ENCODE measurements around the gene TTLL11.

TTLL11 gene

GRCh38 chr9:121887553-121888437 is 205.3 kb downstream of the TTLL11 start:
- H3K9me3 Mint-ChIP-seq, result no peaks in the 10 kb centered on the region
- H3K36me3 Mint-ChIP-seq, result no peaks in the 10 kb centered on the region
- no peak overlapping the region for H3K4me3 Mint-ChIP-seq
- no peaks in the 10 kb centered on the region for H3K27me3 Mint-ChIP-seq
- peaks cover 7% of the 10 kb centered on the region for H3K4me1 Mint-ChIP-seq
- no peak for ATAC-seq
- no peak overlapping the region for H3K27ac Mint-ChIP-seq

- H3K27me3 Mint-ChIP-seq, result no peaks in the 10 kb centered on the region
- no peak overlapping the region for H3K4me3 Mint-ChIP-seq
- H3K4me1 Mint-ChIP-seq, result peaks cover 7% of the 10 kb centered on the region
- H3K36me3 Mint-ChIP-seq, result no peaks in the 10 kb centered on the region
- no peak for ATAC-seq
- H3K9me3 Mint-ChIP-seq, result no peaks in the 10 kb centered on the region
- no peak overlapping the region for H3K27ac Mint-ChIP-seq
Observed at GRCh38 chr9:121886759-121887485, 206.2 kb downstream of the TTLL11 start.

- ATAC-seq, result no peak
- peaks cover 7% of the 10 kb centered on the region for H3K4me1 Mint-ChIP-seq
- H3K27ac Mint-ChIP-seq, result no peak overlapping the region
- H3K9me3 Mint-ChIP-seq, result no peaks in the 10 kb centered on the region
- H3K27me3 Mint-ChIP-seq, result no peaks in the 10 kb centered on the region
- no peaks in the 10 kb centered on the region for H3K36me3 Mint-ChIP-seq
- no peak overlapping the region for H3K4me3 Mint-ChIP-seq
Observed at GRCh38 chr9:121885345-121885901, 207.7 kb downstream of the TTLL11 start.

- Mint-ChIP-seq H3K9me3 (no peaks in the 10 kb centered on the region), H3K27me3 (no peaks in the 10 kb centered on the region), H3K4me3 (no peak overlapping the region), H3K36me3 (no peaks in the 10 kb centered on the region), H3K27ac (no peak overlapping the region), H3K4me1 (peaks cover 7% of the 10 kb centered on the region)
- no peak for ATAC-seq
Observed at GRCh38 chr9:121884057-121884541, 209.0 kb downstream of the TTLL11 start.

GRCh38 chr9:121883281-121884056 is 209.6 kb downstream of the TTLL11 start:
- no peaks in the 10 kb centered on the region for H3K9me3 Mint-ChIP-seq
- no peaks in the 10 kb centered on the region for H3K36me3 Mint-ChIP-seq
- ATAC-seq, result peak; percentile 37
- no peak overlapping the region for H3K27ac Mint-ChIP-seq
- H3K27me3 Mint-ChIP-seq, result no peaks in the 10 kb centered on the region
- H3K4me1 Mint-ChIP-seq, result peaks cover 7% of the 10 kb centered on the region
- no peak overlapping the region for H3K4me3 Mint-ChIP-seq

GRCh38 chr9:121881920-121882500 is 211.1 kb downstream of the TTLL11 start:
- Mint-ChIP-seq H3K27ac (no peak overlapping the region), H3K4me1 (peaks cover 7% of the 10 kb centered on the region), H3K4me3 (no peak overlapping the region), H3K9me3 (no peaks in the 10 kb centered on the region), H3K36me3 (no peaks in the 10 kb centered on the region), H3K27me3 (no peaks in the 10 kb centered on the region)
- ATAC-seq, result no peak

- Mint-ChIP-seq H3K9me3 (no peaks in the 10 kb centered on the region), H3K4me1 (peaks cover 6% of the 10 kb centered on the region), H3K36me3 (no peaks in the 10 kb centered on the region), H3K27ac (no peak overlapping the region), H3K4me3 (no peak overlapping the region), H3K27me3 (no peaks in the 10 kb centered on the region)
- ATAC-seq, result no peak
Observed at GRCh38 chr9:121880343-121880898, 212.7 kb downstream of the TTLL11 start.

GRCh38 chr9:121878271-121878822 is 214.8 kb downstream of the TTLL11 start:
- no peaks in the 10 kb centered on the region for H3K36me3 Mint-ChIP-seq
- no peaks in the 10 kb centered on the region for H3K9me3 Mint-ChIP-seq
- no peak for ATAC-seq
- no peak overlapping the region for H3K4me3 Mint-ChIP-seq
- no peak overlapping the region for H3K27ac Mint-ChIP-seq
- H3K27me3 Mint-ChIP-seq, result no peaks in the 10 kb centered on the region
- no peaks in the 10 kb centered on the region for H3K4me1 Mint-ChIP-seq

- ATAC-seq, result no peak
- Mint-ChIP-seq H3K9me3 (no peaks in the 10 kb centered on the region), H3K4me3 (no peak overlapping the region), H3K36me3 (no peaks in the 10 kb centered on the region), H3K27ac (no peak overlapping the region), H3K4me1 (no peaks in the 10 kb centered on the region), H3K27me3 (no peaks in the 10 kb centered on the region)
Observed at GRCh38 chr9:121876658-121877271, 216.3 kb downstream of the TTLL11 start.

- Mint-ChIP-seq H3K27ac (no peak overlapping the region), H3K4me1 (no peaks in the 10 kb centered on the region), H3K27me3 (no peaks in the 10 kb centered on the region), H3K4me3 (no peak overlapping the region), H3K36me3 (no peaks in the 10 kb centered on the region), H3K9me3 (no peaks in the 10 kb centered on the region)
- ATAC-seq, result peak; percentile 27
Observed at GRCh38 chr9:121876255-121876654, 216.9 kb downstream of the TTLL11 start.

- no peak overlapping the region for H3K4me3 Mint-ChIP-seq
- no peaks in the 10 kb centered on the region for H3K36me3 Mint-ChIP-seq
- no peaks in the 10 kb centered on the region for H3K27me3 Mint-ChIP-seq
- H3K9me3 Mint-ChIP-seq, result no peaks in the 10 kb centered on the region
- ATAC-seq, result no peak
- no peak overlapping the region for H3K27ac Mint-ChIP-seq
- no peaks in the 10 kb centered on the region for H3K4me1 Mint-ChIP-seq
Observed at GRCh38 chr9:121874524-121874923, 218.6 kb downstream of the TTLL11 start.

- H3K27ac Mint-ChIP-seq, result no peak overlapping the region
- peaks cover 10% of the 10 kb centered on the region for H3K36me3 Mint-ChIP-seq
- H3K9me3 Mint-ChIP-seq, result peaks cover 2% of the 10 kb centered on the region
- H3K4me1 Mint-ChIP-seq, result no peaks in the 10 kb centered on the region
- no peak for ATAC-seq
- no peak overlapping the region for H3K4me3 Mint-ChIP-seq
- no peaks in the 10 kb centered on the region for H3K27me3 Mint-ChIP-seq
Observed at GRCh38 chr9:121871431-121872025, 221.6 kb downstream of the TTLL11 start.

- Mint-ChIP-seq H3K36me3 (peaks cover 10% of the 10 kb centered on the region), H3K4me1 (no peaks in the 10 kb centered on the region), H3K9me3 (peaks cover 2% of the 10 kb centered on the region), H3K4me3 (no peak overlapping the region), H3K27me3 (no peaks in the 10 kb centered on the region), H3K27ac (no peak overlapping the region)
- ATAC-seq, result no peak
Observed at GRCh38 chr9:121870271-121870670, 222.8 kb downstream of the TTLL11 start.
